Vein endothelial cell (primary cell): ENCODE measurements around the gene SRRM2. TPM values are rescaled to one million over a fixed set of nuclear protein-coding genes. Genes with fewer than 3 reads are reported as not detected.

ENCODE experiments used
- small RNA-seq: library from RNA; depleted of rRNA; stranded (forward); fragments of <200 nt; gene quantifications from one replicate; pipeline ENCODE3, GENCODE V24; 2012
- total RNA-seq: library from RNA; depleted of rRNA; stranded (reverse); fragments of >200 nt; gene quantifications from 2 replicates; pipeline ENCODE4 v1.2.3, GENCODE V29; 2012

SRRM2 gene
- 90.4 and 114 TPM in 2 replicates for total RNA-seq

GRCh38 chr16:2752035-2752849 is at the start of gene SRRM2:
Gene SRRM2 (plus strand): TSS chr16:2752638. CDS start chr16:2756365, 3,727 bp downstream.

DNA sequence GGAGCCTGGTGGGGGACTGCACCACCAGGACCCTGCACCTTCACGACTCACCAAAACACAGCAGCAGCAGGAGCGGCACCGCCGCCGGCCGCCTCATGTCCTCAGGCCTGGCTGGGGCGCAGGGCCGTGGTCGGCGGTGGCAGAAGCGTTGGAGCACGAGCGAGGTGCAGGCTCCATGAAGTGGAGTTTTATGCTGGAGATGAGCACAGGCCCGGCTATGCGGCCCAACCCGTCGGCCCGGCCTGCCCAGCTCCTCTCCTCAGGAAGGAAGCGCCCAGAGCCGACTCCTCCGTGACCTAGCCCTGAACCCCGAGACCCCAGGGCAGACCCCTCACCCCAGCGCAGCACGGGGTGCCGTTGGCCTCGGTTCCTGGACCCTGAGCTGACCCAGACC is 32.4 kb upstream of the SRRM2 start, which contains the start of gene PRSS27:
Gene PRSS27 (minus strand): TSS at position 161 of the 394 bp plus-strand sequence. CDS start 64 bp downstream, at position 97.

DNA sequence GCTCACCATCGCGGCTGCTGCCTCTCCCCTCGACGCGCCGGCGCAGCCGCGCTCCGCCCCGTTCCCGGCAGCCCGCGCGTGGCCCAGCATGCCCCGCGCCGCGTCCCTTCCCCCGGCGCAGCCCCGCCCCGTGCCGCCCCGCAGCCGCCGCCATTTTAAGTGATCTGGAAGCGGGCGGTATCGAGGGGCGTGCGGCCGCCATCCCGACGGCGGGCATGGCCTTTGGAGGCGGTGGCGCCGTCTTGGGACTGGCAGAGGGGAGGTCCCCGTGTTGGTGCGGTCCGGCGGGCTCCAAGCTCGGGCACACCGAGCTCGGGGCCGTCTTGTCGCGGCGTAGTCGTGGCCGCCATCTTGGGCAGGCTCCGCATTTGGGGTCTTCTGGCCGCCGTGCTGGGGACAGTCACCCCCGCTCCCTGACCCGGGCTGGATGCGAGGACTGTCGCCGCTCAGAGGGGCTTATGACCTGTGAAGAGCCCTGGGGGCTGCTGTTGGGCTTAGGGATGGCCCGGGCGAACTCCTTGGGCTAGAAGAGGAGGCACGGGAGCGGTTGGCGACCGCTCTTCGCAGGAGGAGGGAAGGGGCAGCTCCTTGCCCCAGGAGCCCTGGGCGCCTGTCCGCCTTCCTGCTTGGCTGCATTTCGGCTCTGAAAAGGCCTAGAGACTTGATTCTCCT is 24.9 kb downstream of the SRRM2 start, which contains the start of gene ELOB:
Gene ELOB (minus strand): TSS at position 50 of the 672 bp plus-strand sequence. CDS start 41 bp downstream, at position 9.

GRCh38 chr16:2787406-2787805 is 35.0 kb downstream of the SRRM2 start, which contains the start of gene PRSS33:
Gene PRSS33 (minus strand): TSS chr16:2787560. CDS start chr16:2786547, 1,013 bp downstream.

GRCh38 chr16:2816751-2817339 is 64.4 kb downstream of the SRRM2 start, which contains the start of gene PRSS21:
Gene PRSS21 (plus strand): TSS chr16:2817237. CDS start chr16:2817269, 32 bp downstream.

Small RNA genes within 50 kb of the gene (small RNA-seq; reads per million reads assigned to genes)
- gene SNORA3C: 2.3 reads per million, percentile 82 among the genes with 10 or more reads in this experiment

Other genes with a start within 250 kb of the SRRM2 start
- 45.9 and 48.7 TPM in 2 replicates for gene ATP6V0C, start 238.7 kb upstream of the SRRM2 start, total RNA-seq
- gene AMDHD2, start 232.3 kb upstream of the SRRM2 start, total RNA-seq: 46.4 and 53.1 TPM in 2 replicates
- not detected in 2 replicates for gene CEMP1, start 221.2 kb upstream of the SRRM2 start, total RNA-seq
- 25.8 and 30.7 TPM in 2 replicates for gene PDPK1, start 214.6 kb upstream of the SRRM2 start, total RNA-seq
- gene KCTD5, start 70.1 kb upstream of the SRRM2 start, total RNA-seq: 25.8 and 28.4 TPM in 2 replicates
- gene PRSS27, start 32.4 kb upstream of the SRRM2 start, total RNA-seq: under 0.01 and 1.1 TPM in 2 replicates
- 231 and 236 TPM in 2 replicates for gene ELOB, start 24.6 kb downstream of the SRRM2 start, total RNA-seq
- not detected in 2 replicates for gene PRSS33, start 34.9 kb downstream of the SRRM2 start, total RNA-seq
- not detected in 2 replicates for gene PRSS41, start 45.8 kb downstream of the SRRM2 start, total RNA-seq
- 0.33 and 1.2 TPM in 2 replicates for gene PRSS21, start 64.6 kb downstream of the SRRM2 start, total RNA-seq
- gene ZG16B, start 77.7 kb downstream of the SRRM2 start, total RNA-seq: 0.33 TPM in 1 of 2 replicates, not detected in the other
- gene PRSS22, start 105.5 kb downstream of the SRRM2 start, total RNA-seq: not detected in 2 replicates
- 44.9 and 49.0 TPM in 2 replicates for gene FLYWCH2, start 130.6 kb downstream of the SRRM2 start, total RNA-seq
- gene FLYWCH1, start 159.3 kb downstream of the SRRM2 start, total RNA-seq: 26.0 and 37.6 TPM in 2 replicates
- gene KREMEN2, start 211.6 kb downstream of the SRRM2 start, total RNA-seq: not detected in 2 replicates
- gene PAQR4, start 216.7 kb downstream of the SRRM2 start, total RNA-seq: 11.8 and 13.9 TPM in 2 replicates
- gene PKMYT1, start 227.8 kb downstream of the SRRM2 start, total RNA-seq: 9.6 and 11.4 TPM in 2 replicates